AG09309 (cell line): ENCODE results near the gene CHDH.

Experiments
- DNase-seq: peaks from one replicate; pipeline ENCODE4 v3.0.0-alpha.2; 2010; ENCODE audit warnings: low read depth
- H3K4me3 ChIP-seq: 2 replicates; pipeline ENCODE4 v1.5.1; 2011; ENCODE audit warnings: mild to moderate bottlenecking, low read depth, low read length, moderate library complexity; ENCODE audit not compliant: control insufficient read depth
- TF ChIP-seq, protein P1 (sequence below): IDR thresholded peaks from 2 replicates; pipeline ENCODE4 v1.5.1; 2011; ENCODE audit warnings: mild to moderate bottlenecking, low read depth, low read length, inconsistent platforms; ENCODE audit not compliant: insufficient read depth, control insufficient read depth; ENCODE audit errors: missing control alignments

CHDH gene

DNA sequence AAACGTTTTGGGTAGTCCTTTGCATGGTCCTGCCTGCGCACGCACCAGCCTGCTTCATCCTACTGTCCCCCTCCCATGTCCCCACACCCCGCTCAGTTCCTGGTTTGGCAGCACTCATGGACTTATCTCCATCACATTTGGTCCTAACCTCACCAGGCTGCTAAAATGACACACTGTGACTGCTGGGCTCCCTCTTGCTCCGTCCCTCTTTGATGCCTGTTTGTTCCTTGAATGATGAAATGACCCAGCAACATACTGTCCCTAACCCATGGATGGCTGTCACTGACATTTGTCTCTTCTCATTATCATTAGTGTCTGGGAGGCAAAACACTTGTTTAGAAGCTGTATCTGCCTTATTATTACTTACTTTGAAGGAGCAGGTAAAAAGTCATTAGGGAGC lies 80.5 kb downstream of the CHDH start:
- H3K4me3 ChIP-seq, result no peak overlapping the region
- TF ChIP-seq, protein P1, sequence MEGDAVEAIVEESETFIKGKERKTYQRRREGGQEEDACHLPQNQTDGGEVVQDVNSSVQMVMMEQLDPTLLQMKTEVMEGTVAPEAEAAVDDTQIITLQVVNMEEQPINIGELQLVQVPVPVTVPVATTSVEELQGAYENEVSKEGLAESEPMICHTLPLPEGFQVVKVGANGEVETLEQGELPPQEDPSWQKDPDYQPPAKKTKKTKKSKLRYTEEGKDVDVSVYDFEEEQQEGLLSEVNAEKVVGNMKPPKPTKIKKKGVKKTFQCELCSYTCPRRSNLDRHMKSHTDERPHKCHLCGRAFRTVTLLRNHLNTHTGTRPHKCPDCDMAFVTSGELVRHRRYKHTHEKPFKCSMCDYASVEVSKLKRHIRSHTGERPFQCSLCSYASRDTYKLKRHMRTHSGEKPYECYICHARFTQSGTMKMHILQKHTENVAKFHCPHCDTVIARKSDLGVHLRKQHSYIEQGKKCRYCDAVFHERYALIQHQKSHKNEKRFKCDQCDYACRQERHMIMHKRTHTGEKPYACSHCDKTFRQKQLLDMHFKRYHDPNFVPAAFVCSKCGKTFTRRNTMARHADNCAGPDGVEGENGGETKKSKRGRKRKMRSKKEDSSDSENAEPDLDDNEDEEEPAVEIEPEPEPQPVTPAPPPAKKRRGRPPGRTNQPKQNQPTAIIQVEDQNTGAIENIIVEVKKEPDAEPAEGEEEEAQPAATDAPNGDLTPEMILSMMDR, result no peak
- DNase-seq, result no peak

DNA sequence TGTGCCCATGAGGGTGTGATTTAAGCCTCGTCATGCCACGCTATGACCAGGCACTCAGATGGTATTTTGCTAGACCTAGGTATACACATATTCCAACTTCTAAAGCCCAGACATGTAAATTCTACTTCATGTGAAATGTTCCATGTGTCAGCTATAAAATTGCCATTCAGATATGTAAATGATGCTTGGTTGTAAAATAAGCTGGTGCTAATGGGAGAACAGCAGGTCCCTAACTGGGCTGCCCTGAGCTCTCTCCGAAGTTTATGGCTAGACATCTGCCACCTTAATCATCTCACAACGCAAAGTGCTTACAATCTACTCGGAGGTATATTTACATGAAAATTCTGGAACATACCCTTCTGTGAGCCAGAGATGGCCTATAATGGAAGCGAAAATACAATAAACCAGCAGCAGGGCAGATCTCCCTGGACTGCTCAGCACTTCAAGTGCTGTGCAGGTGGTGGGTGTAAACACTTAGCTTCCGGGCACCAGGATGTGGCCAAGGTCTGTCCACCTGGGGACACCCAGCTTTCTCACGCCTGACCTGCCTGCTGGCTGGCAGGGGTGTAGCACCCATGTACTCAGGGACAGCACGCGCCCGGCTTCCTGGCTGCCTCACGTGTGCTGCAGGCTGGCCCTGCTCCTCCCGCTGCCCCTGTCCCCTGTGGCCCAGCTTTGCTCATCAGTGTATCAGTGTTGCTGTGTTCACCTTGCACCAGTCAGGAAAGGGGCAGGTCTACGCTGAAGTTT lies 82.0 kb downstream of the CHDH start:
- DNase-seq, result no peak
- TF ChIP-seq, protein P1, result no peak
- no peak overlapping the region for H3K4me3 ChIP-seq

DNA sequence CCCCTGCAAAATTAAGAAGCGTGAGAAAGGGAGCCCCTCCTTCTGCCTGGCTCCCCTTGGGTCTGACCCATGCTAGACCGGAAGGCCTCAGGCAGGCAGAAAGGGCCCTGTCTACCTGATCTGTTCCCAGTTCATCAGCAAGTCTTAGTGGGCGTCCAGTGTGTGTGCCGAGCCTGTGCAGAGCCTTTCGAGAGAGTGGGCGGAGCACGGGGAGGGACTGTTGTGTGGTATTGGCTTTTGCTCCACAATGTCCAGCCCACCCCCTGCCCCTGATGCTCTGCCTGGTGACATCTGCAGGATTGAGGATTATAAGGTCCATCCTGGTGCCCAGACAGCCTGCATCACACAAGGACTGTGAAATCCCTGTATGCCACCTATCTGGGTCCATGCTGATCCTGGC lies 82.9 kb downstream of the CHDH start:
- no peak for DNase-seq
- TF ChIP-seq, protein P1, result no peak
- H3K4me3 ChIP-seq, result no peak overlapping the region
